GM19324 (cell line): ENCODE measurements around the gene VWA3B.
"Not testable (repeated sequence)": the region's sequence is repeated elsewhere in the genome, so short reads cannot be mapped to it uniquely, and the experiment has no call there.

Experiments
- ATAC-seq: cut with Tn5 transposase; IDR thresholded peaks from one replicate; pipeline ENCODE4 v1.9.1; 2021; ENCODE audit warnings: mild to moderate bottlenecking, moderate library complexity; ENCODE audit not compliant: unreplicated experiment, low FRiP score

Gene VWA3B

GRCh38 chr2:98130073-98130472, 43.1 kb downstream of the VWA3B start:
- ATAC-seq, result not testable (repeated sequence)

GRCh38 chr2:98134172-98135005, 47.4 kb downstream of the VWA3B start:
- ATAC-seq, result no peak

- ATAC-seq, result no peak
Measured at GRCh38 chr2:98137196-98137595, 50.2 kb downstream of the VWA3B start.

GRCh38 chr2:98138978-98139377, 52.0 kb downstream of the VWA3B start:
- not testable (repeated sequence) for ATAC-seq

GRCh38 chr2:98140210-98140609, 53.2 kb downstream of the VWA3B start:
- no peak for ATAC-seq

- no peak for ATAC-seq
Measured at GRCh38 chr2:98142106-98142791, 55.3 kb downstream of the VWA3B start.

GRCh38 chr2:98145070-98145469, 58.1 kb downstream of the VWA3B start:
- ATAC-seq, result no peak

GRCh38 chr2:98147900-98148299, 60.9 kb downstream of the VWA3B start:
- ATAC-seq, result not testable (repeated sequence)

- ATAC-seq, result no peak
Measured at GRCh38 chr2:98148595-98149332, 61.8 kb downstream of the VWA3B start.

- ATAC-seq, result no peak
Measured at GRCh38 chr2:98149333-98149697, 62.3 kb downstream of the VWA3B start.

GRCh38 chr2:98153481-98153880, 66.5 kb downstream of the VWA3B start:
- no peak for ATAC-seq

- ATAC-seq, result no peak
Measured at GRCh38 chr2:98155291-98155690, 68.3 kb downstream of the VWA3B start.

- no peak for ATAC-seq
Measured at GRCh38 chr2:98155716-98156115, 68.7 kb downstream of the VWA3B start.

- no peak for ATAC-seq
Measured at GRCh38 chr2:98156304-98156703, 69.3 kb downstream of the VWA3B start.

GRCh38 chr2:98157557-98157956, 70.6 kb downstream of the VWA3B start:
- ATAC-seq, result no peak

GRCh38 chr2:98158305-98158704, 71.3 kb downstream of the VWA3B start:
- ATAC-seq, result no peak

- ATAC-seq, result no peak
Measured at GRCh38 chr2:98160554-98160953, 73.6 kb downstream of the VWA3B start.

- ATAC-seq, result no peak
Measured at GRCh38 chr2:98161186-98161585, 74.2 kb downstream of the VWA3B start.

GRCh38 chr2:98164256-98164655, 77.3 kb downstream of the VWA3B start:
- ATAC-seq, result no peak

GRCh38 chr2:98165516-98166071, 78.6 kb downstream of the VWA3B start:
- ATAC-seq, result no peak

- ATAC-seq, result no peak
Measured at GRCh38 chr2:98167916-98168315, 80.9 kb downstream of the VWA3B start.
